H9 (cell line): ENCODE results near the gene PEX16. TPM values are rescaled to one million over a fixed set of nuclear protein-coding genes. Genes with fewer than 3 reads are reported as not detected.

Experiments
- DNase-seq: peaks from one replicate; pipeline ENCODE4 v3.0.0-alpha.2; 2017
- H2AFZ ChIP-seq: one replicate; pipeline ENCODE4 v1.6.1; 2013; ENCODE audit warnings: mild to moderate bottlenecking, low read length, control low read depth, moderate library complexity
- H2AK5ac ChIP-seq: 2 replicates; pipeline ENCODE4 v1.6.1; 2013; ENCODE audit warnings: low read length, control low read depth, mixed read lengths; ENCODE audit not compliant: insufficient read length
- H2BK120ac ChIP-seq: one replicate; pipeline ENCODE4 v1.6.1; 2013; ENCODE audit warnings: low read depth, mild to moderate bottlenecking, low read length, control low read depth, inconsistent platforms; ENCODE audit not compliant: poor library complexity, severe bottlenecking
- H2BK12ac ChIP-seq: 2 replicates; pipeline ENCODE4 v1.6.1; 2013; ENCODE audit warnings: low read length, control low read depth, mixed read lengths, low read depth; ENCODE audit not compliant: insufficient read length
- H2BK15ac ChIP-seq: 2 replicates; pipeline ENCODE4 v1.6.1; 2013; ENCODE audit warnings: low read depth, low read length, control low read depth
- H2BK20ac ChIP-seq: one replicate; pipeline ENCODE4 v1.6.1; 2013; ENCODE audit warnings: low read depth, mild to moderate bottlenecking, low read length, control low read depth, inconsistent platforms; ENCODE audit not compliant: poor library complexity, severe bottlenecking
- H2BK5ac ChIP-seq: 2 replicates; pipeline ENCODE4 v1.6.1; 2013; ENCODE audit warnings: low read length, control low read depth, mixed read lengths; ENCODE audit not compliant: insufficient read length
- H3K14ac ChIP-seq: 2 replicates; pipeline ENCODE4 v1.6.1; 2013; ENCODE audit warnings: low read length, control low read depth; ENCODE audit not compliant: insufficient read depth
- H3K18ac ChIP-seq: 2 replicates; pipeline ENCODE4 v1.6.1; 2013; ENCODE audit warnings: low read depth, mild to moderate bottlenecking, mixed read lengths, low read length, control low read depth; ENCODE audit not compliant: insufficient read length
- H3K23ac ChIP-seq: 2 replicates; pipeline ENCODE4 v1.6.1; 2013; ENCODE audit warnings: low read length, control low read depth, mixed read lengths, low read depth; ENCODE audit not compliant: insufficient read length
- H3K23me2 ChIP-seq: 2 replicates; pipeline ENCODE4 v1.6.1; 2013; ENCODE audit warnings: low read depth, mild to moderate bottlenecking, mixed read lengths, low read length, control low read depth; ENCODE audit not compliant: insufficient read length, poor library complexity, severe bottlenecking
- H3K27ac ChIP-seq: 2 replicates; pipeline ENCODE4 v1.5.1; 2013; ENCODE audit warnings: low read length, control low read depth, mixed read lengths, low read depth; ENCODE audit not compliant: insufficient read length
- H3K27me3 ChIP-seq: 2 replicates; pipeline ENCODE4 v1.6.1; 2013; ENCODE audit warnings: low read length, control low read depth, inconsistent platforms; ENCODE audit not compliant: insufficient read depth
- H3K4ac ChIP-seq: 2 replicates; pipeline ENCODE4 v1.6.1; 2013; ENCODE audit warnings: low read depth, mild to moderate bottlenecking, control low read depth, inconsistent platforms, low read length, moderate library complexity
- H3K4me1 ChIP-seq: 2 replicates; pipeline ENCODE4 v1.6.1; 2013; ENCODE audit warnings: low read length, control low read depth, inconsistent platforms; ENCODE audit not compliant: insufficient read depth
- H3K4me2 ChIP-seq: 2 replicates; pipeline ENCODE4 v1.6.1; 2013; ENCODE audit warnings: low read length, control low read depth, mixed read lengths; ENCODE audit not compliant: insufficient read length, insufficient read depth
- H3K56ac ChIP-seq: 2 replicates; pipeline ENCODE4 v1.6.1; 2013; ENCODE audit warnings: low read depth, mild to moderate bottlenecking, mixed read lengths, low read length, control low read depth; ENCODE audit not compliant: insufficient read length
- H3K79me1 ChIP-seq: 2 replicates; pipeline ENCODE4 v1.6.1; 2013; ENCODE audit warnings: low read depth, mild to moderate bottlenecking, moderate library complexity, low read length, control low read depth, inconsistent platforms; ENCODE audit not compliant: insufficient read depth, poor library complexity, severe bottlenecking
- H3K79me2 ChIP-seq: 2 replicates; pipeline ENCODE4 v1.6.1; 2013; ENCODE audit warnings: low read length, control low read depth, inconsistent platforms; ENCODE audit not compliant: insufficient read depth
- H3K9ac ChIP-seq: 2 replicates; pipeline ENCODE4 v1.6.1; 2013; ENCODE audit warnings: low read length, control low read depth, mixed read lengths; ENCODE audit not compliant: insufficient read length; ENCODE audit errors: extremely low read depth
- H3K9me3 ChIP-seq: one replicate; pipeline ENCODE4 v1.6.1; 2013; ENCODE audit warnings: low read depth, low read length, inconsistent platforms; ENCODE audit not compliant: control insufficient read depth
- H3T11ph ChIP-seq: one replicate; pipeline ENCODE4 v1.6.1; 2013; ENCODE audit warnings: mild to moderate bottlenecking, low read length, control low read depth, inconsistent platforms
- H4K20me1 ChIP-seq: one replicate; pipeline ENCODE4 v1.6.1; 2013; ENCODE audit not compliant: control insufficient read depth, insufficient read length, insufficient read depth
- H4K5ac ChIP-seq: 2 replicates; pipeline ENCODE4 v1.6.1; 2013; ENCODE audit warnings: low read depth, mild to moderate bottlenecking, mixed read lengths, low read length, control low read depth; ENCODE audit not compliant: insufficient read length
- H4K8ac ChIP-seq: replicated peaks from 2 replicates; pipeline ENCODE4 v1.6.1; 2013; ENCODE audit warnings: low read length, control low read depth, mixed read lengths, low read depth; ENCODE audit not compliant: insufficient read length
- H4K91ac ChIP-seq: 2 replicates; pipeline ENCODE4 v1.6.1; 2013; ENCODE audit warnings: low read depth, mild to moderate bottlenecking, moderate library complexity, mixed read lengths, low read length, control low read depth; ENCODE audit not compliant: insufficient read length
- H3K27ac Mint-ChIP-seq, 3 experiments: 2 replicates in 2 of 3; 3 replicates in 1 of 3; pipeline ENCODE4 v1.8.0; 2020 to 2021; ENCODE audit warnings: mixed read lengths in 3 of 3, mild to moderate bottlenecking in 1 of 3, moderate library complexity in 1 of 3
- H3K27me3 Mint-ChIP-seq: 2 replicates; pipeline ENCODE4 v1.8.0; 2021; ENCODE audit warnings: low read depth, mild to moderate bottlenecking, moderate library complexity, mixed read lengths
- H3K36me3 Mint-ChIP-seq, 3 experiments: 2 replicates in 2 of 3; 3 replicates in 1 of 3; pipeline ENCODE4 v1.8.0; 2020 to 2021; ENCODE audit warnings: low read depth in 3 of 3, mixed read lengths in 3 of 3; ENCODE audit not compliant: insufficient read depth in 1 of 3
- H3K4me1 Mint-ChIP-seq, 2 experiments: 2 replicates each; pipeline ENCODE4 v1.8.0; 2020; ENCODE audit warnings: mixed read lengths in 2 of 2
- H3K4me3 Mint-ChIP-seq, 2 experiments: 2 replicates in 1 of 2; 3 replicates in 1 of 2; pipeline ENCODE4 v1.8.0; 2020 to 2021; ENCODE audit warnings: mild to moderate bottlenecking in 2 of 2, mixed read lengths in 2 of 2, moderate library complexity in 1 of 2
- H3K9me3 Mint-ChIP-seq, 2 experiments: 2 replicates in 1 of 2; 3 replicates in 1 of 2; pipeline ENCODE4 v1.8.0; 2020; ENCODE audit warnings: mild to moderate bottlenecking in 2 of 2, mixed read lengths in 2 of 2, moderate library complexity in 1 of 2
- WGBS: extraction: QIAGEN DNeasy Blood & Tissue Kit; methylation state at CpG from one replicate; pipeline ENCODE4 v1.1.7; 2013; ENCODE audit warnings: missing lambda C conversion rate, low lambda C conversion rate, mixed read lengths; ENCODE audit not compliant: insufficient read length; ENCODE audit errors: extremely low coverage; 5-methylcytosine and 5-hydroxymethylcytosine counted together
- total RNA-seq: library from RNA; stranded (reverse); gene quantifications from 2 replicates; pipeline ENCODE4 v1.2.1, GENCODE V29; 2021
- TF ChIP-seq, protein P1 (sequence below): fragments of 200-600 bp; sonication (generic); conservative IDR thresholded peaks from 3 replicates; pipeline ENCODE4 v1.8.0; 2021; ENCODE audit warnings: antibody characterized with exemption, mild to moderate bottlenecking

Gene PEX16
- total RNA-seq, 1 experiment from 2014 or later: 30.8 TPM

DNA sequence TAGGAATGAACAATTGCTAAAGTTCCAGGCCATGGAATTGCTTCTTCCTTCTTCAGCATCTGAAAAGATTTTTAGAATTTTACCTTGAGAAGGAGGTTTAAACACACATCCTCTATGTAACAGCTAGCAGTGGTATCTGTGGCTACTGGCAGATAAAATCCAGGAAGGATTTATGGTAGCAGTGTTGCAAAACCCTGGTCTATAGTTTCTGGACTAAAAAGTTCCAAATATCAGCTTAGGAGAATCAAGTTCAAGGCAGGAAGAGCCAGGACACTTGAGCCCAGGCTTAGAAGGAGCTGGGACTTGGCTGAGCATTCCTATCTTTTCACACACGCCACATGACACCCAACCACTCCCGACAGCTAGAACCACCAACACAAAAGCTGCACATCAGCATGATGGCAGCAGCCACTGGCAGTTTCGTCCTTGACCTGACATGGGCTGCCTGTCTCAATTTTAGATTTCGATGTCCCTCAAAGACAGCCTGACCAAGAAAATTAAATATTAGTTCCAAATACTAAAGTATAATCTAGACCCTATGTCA is 18.9 kb upstream of the PEX16 start:
- no peaks in the 10 kb centered on the region for H3K27me3 Mint-ChIP-seq
- no peak overlapping the region for H3K4ac ChIP-seq
- H3K23me2 ChIP-seq: no peaks in the 10 kb centered on the region
- no peak overlapping the region for H4K91ac ChIP-seq
- no peaks in the 10 kb centered on the region for H3K9me3 Mint-ChIP-seq
- H3K14ac ChIP-seq: no peak overlapping the region
- H3K4me1 ChIP-seq: 0 out of 2 replicates have a peak, but pooled peaks cover 2% of the 10 kb centered on the region
- H3K18ac ChIP-seq: no peak overlapping the region
- H2AFZ ChIP-seq: no peak overlapping the region
- no peaks in the 10 kb centered on the region for H3K27me3 ChIP-seq
- no peak overlapping the region for H2BK5ac ChIP-seq
- no peak overlapping the region for H3K27ac Mint-ChIP-seq
- H2BK20ac ChIP-seq: no peak overlapping the region
- no peak for DNase-seq
- no peak overlapping the region for H3K9ac ChIP-seq
- H2BK15ac ChIP-seq: no peak overlapping the region
- no peaks in the 10 kb centered on the region for H3K79me2 ChIP-seq
- no peak overlapping the region for H3K56ac ChIP-seq
- H3K4me3 Mint-ChIP-seq: no peak overlapping the region
- H3K9me3 ChIP-seq: no peaks in the 10 kb centered on the region
- no peaks in the 10 kb centered on the region for H4K20me1 ChIP-seq
- H3K36me3 Mint-ChIP-seq: peaks cover 0 to 34% (median 34%) of the 10 kb centered on the region in 3 experiments
- no peak overlapping the region for H2AK5ac ChIP-seq
- H3K79me1 ChIP-seq: no peaks in the 10 kb centered on the region
- peaks cover 10 to 20% of the 10 kb centered on the region in 2 experiments for H3K4me1 Mint-ChIP-seq
- no peak overlapping the region for H3K23ac ChIP-seq
- H3T11ph ChIP-seq: no peak overlapping the region
- no peak overlapping the region for H2BK12ac ChIP-seq
- no peak overlapping the region for H3K27ac ChIP-seq
- no peak overlapping the region for H4K8ac ChIP-seq
- no peak overlapping the region for H3K4me2 ChIP-seq
- WGBS: no CpG with 5 or more reads among the region's 4 CpGs
- H4K5ac ChIP-seq: no peak overlapping the region
- H2BK120ac ChIP-seq: no peak overlapping the region
- TF ChIP-seq, protein P1, sequence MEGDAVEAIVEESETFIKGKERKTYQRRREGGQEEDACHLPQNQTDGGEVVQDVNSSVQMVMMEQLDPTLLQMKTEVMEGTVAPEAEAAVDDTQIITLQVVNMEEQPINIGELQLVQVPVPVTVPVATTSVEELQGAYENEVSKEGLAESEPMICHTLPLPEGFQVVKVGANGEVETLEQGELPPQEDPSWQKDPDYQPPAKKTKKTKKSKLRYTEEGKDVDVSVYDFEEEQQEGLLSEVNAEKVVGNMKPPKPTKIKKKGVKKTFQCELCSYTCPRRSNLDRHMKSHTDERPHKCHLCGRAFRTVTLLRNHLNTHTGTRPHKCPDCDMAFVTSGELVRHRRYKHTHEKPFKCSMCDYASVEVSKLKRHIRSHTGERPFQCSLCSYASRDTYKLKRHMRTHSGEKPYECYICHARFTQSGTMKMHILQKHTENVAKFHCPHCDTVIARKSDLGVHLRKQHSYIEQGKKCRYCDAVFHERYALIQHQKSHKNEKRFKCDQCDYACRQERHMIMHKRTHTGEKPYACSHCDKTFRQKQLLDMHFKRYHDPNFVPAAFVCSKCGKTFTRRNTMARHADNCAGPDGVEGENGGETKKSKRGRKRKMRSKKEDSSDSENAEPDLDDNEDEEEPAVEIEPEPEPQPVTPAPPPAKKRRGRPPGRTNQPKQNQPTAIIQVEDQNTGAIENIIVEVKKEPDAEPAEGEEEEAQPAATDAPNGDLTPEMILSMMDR: no peak
